Measurements from ENCODE around the gene ATP8B2. TPM values are rescaled to one million over a fixed set of nuclear protein-coding genes. Genes with fewer than 3 reads are reported as not detected.

ATP8B2 gene
- total RNA-seq, 2 donors from 2014 or later, result 34.1 to 41.5 TPM

DNA sequence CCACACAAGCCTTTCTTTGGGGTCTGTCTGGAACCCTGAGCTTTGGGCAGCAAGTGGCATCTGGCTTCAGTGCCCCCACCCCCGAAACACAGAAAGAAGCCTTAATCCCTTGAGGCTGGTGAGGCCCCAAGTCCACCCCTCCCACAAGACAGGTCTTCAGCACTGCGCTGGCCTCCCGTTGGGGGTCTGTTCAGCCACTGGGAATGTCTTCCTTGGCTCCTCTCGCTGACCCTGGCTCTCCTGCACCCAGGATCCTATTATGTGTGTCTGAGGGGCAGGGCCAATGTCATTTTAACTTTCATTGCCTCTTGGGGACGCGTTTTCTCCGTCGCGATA is 26.9 kb downstream of the ATP8B2 start:
- Histone ChIP-seq H3K27me3 (ENCODE audit: control insufficient read depth, insufficient read depth, low read length, poor library complexity, severe bottlenecking) (peaks cover 14% of the 10 kb centered on the region), H3K4me3 (ENCODE audit: low read length) (peak overlapping the region; percentile 80), H3K9ac (ENCODE audit: extremely low read depth, low read length, poor library complexity, severe bottlenecking) (peak overlapping the region; percentile 19), H3K27ac (ENCODE audit: low read depth, low read length) (no peak overlapping the region), H3K9me3 (ENCODE audit: control insufficient read depth, low read length) (no peaks in the 10 kb centered on the region), H3K4me1 (ENCODE audit: control insufficient read depth, insufficient read depth, low read length) (peaks cover 7% of the 10 kb centered on the region), H3K36me3 (ENCODE audit: control insufficient read depth, insufficient read depth, low read length) (peaks cover 7% of the 10 kb centered on the region)
- Mint-ChIP-seq H3K4me1 (peaks cover 27% of the 10 kb centered on the region), H3K4me3 (peak overlapping the region; percentile 67), H3K36me3 (ENCODE audit: low read depth) (peaks cover 17% of the 10 kb centered on the region), H3K27me3 (ENCODE audit: insufficient read depth) (peaks cover 16% of the 10 kb centered on the region), H3K27ac (no peak overlapping the region), H3K9me3 (no peaks in the 10 kb centered on the region)
- TF ChIP-seq, protein P1, sequence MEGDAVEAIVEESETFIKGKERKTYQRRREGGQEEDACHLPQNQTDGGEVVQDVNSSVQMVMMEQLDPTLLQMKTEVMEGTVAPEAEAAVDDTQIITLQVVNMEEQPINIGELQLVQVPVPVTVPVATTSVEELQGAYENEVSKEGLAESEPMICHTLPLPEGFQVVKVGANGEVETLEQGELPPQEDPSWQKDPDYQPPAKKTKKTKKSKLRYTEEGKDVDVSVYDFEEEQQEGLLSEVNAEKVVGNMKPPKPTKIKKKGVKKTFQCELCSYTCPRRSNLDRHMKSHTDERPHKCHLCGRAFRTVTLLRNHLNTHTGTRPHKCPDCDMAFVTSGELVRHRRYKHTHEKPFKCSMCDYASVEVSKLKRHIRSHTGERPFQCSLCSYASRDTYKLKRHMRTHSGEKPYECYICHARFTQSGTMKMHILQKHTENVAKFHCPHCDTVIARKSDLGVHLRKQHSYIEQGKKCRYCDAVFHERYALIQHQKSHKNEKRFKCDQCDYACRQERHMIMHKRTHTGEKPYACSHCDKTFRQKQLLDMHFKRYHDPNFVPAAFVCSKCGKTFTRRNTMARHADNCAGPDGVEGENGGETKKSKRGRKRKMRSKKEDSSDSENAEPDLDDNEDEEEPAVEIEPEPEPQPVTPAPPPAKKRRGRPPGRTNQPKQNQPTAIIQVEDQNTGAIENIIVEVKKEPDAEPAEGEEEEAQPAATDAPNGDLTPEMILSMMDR (conservative IDR thresholded peaks at IDR 0.05), result no peak
- DNase-seq, result no peak
- 25 to 45% methylated on average over 4 to 9 of the region's 9 CpGs for WGBS, 2 experiments (ENCODE audit: insufficient coverage in 1 of 2, insufficient read length in 1 of 2)

DNA sequence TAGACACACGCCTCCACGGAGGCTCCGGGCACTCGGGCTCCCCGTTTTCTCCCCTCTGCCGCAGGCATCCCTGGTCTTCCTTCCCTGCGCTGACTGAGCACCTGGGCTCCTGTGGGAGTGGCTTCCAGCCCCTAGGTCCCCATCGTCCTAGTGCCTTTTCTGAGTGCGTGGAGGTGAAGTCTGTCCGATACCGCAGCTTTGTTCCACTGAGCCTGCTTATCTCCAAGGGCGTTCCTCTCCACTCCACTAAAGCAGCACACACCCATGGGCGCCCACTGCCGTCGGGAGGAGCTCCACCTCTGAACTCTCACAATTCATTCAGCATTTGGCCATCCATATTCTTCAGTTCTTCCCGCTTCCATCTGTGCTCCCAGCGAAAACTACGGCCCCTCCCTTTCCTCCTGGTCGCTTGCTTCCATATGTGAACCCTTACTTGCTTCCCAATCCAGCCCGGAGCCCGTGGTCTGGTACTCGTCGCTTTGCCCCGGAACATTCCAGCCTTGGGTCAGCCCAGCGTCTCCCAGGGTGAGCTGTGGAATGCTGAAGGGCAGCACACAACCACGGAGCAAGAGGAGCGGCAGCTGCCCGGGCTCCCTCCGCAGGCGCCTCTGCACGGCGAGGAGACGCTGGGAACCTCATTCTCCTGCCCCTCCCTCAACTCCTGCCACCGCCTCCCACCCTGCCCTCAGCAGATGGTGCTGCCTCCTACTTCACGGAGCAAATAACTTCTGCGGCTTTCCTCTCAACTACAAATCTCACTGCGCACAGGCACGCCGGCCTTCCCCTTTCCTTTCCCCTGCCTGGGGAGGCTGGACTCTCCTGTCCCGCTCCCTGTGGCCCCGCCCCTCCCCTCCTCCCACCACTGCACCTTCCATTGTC is 27.5 kb downstream of the ATP8B2 start:
- 8 to 21% methylated on average over 21 to 41 of the region's 41 CpGs for WGBS, 2 experiments (ENCODE audit: insufficient coverage in 1 of 2, insufficient read length in 1 of 2)
- Histone ChIP-seq H3K9ac (ENCODE audit: extremely low read depth, low read length, poor library complexity, severe bottlenecking) (peak overlapping the region; percentile 19), H3K4me1 (ENCODE audit: control insufficient read depth, insufficient read depth, low read length) (peaks cover 7% of the 10 kb centered on the region), H3K9me3 (ENCODE audit: control insufficient read depth, low read length) (no peaks in the 10 kb centered on the region), H3K36me3 (ENCODE audit: control insufficient read depth, insufficient read depth, low read length) (peaks cover 7% of the 10 kb centered on the region), H3K4me3 (ENCODE audit: low read length) (peak overlapping the region; percentile 80), H3K27ac (ENCODE audit: low read depth, low read length) (peak overlapping the region; percentile 16), H3K27me3 (ENCODE audit: control insufficient read depth, insufficient read depth, low read length, poor library complexity, severe bottlenecking) (peaks cover 14% of the 10 kb centered on the region)
- Mint-ChIP-seq H3K4me1 (peaks cover 25% of the 10 kb centered on the region), H3K36me3 (ENCODE audit: low read depth) (peaks cover 14% of the 10 kb centered on the region), H3K27me3 (ENCODE audit: insufficient read depth) (peaks cover 16% of the 10 kb centered on the region), H3K27ac (peak overlapping the region; percentile 68), H3K4me3 (peak overlapping the region; percentile 67), H3K9me3 (no peaks in the 10 kb centered on the region)
- TF ChIP-seq, protein P1 (conservative IDR thresholded peaks at IDR 0.05), result no peak
- DNase-seq, result peak; percentile 89

DNA sequence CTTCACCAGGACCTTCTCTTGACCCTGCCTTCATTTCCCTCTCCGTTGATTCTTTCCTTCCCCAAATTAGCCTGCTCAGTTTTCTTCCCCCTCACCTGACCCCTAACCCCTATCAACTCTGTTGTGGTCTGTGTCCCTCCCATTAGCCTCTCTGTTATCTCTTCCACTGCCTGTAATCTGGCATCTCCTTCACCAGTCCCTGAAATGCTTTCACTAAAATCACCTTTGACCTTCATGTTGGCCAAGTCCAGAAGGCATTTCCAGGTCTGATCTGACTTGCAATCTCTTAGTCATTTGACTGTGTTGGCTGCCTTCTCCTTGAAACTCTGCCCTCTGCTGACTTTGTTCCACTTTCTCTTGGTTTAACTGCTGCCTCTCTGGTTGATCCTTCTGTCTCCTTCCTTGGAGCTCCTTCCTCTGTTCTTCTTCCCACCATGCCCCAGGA is 28.2 kb downstream of the ATP8B2 start:
- H3K4me3 ChIP-seq (ENCODE audit: low read length), result no peak overlapping the region
- H3K4me3 Mint-ChIP-seq, result peak overlapping the region; percentile 67
- WGBS, 2 experiments (ENCODE audit: insufficient coverage in 1 of 2, insufficient read length in 1 of 2), result 28% methylated on average over 1 of the region's 1 CpG; no CpG with 5 or more reads in 1 of the 2 experiments
- no peaks in the 10 kb centered on the region for H3K9me3 Mint-ChIP-seq
- peaks cover 4% of the 10 kb centered on the region for H3K36me3 ChIP-seq (ENCODE audit: control insufficient read depth, insufficient read depth, low read length)
- H3K4me1 ChIP-seq (ENCODE audit: control insufficient read depth, insufficient read depth, low read length), result peaks cover 7% of the 10 kb centered on the region
- H3K27ac Mint-ChIP-seq, result peak overlapping the region; percentile 68
- no peaks in the 10 kb centered on the region for H3K9me3 ChIP-seq (ENCODE audit: control insufficient read depth, low read length)
- peaks cover 16% of the 10 kb centered on the region for H3K27me3 Mint-ChIP-seq (ENCODE audit: insufficient read depth)
- DNase-seq, result peak; percentile 59
- TF ChIP-seq, protein P1 (conservative IDR thresholded peaks at IDR 0.05), result peak; percentile 58
- H3K27me3 ChIP-seq (ENCODE audit: control insufficient read depth, insufficient read depth, low read length, poor library complexity, severe bottlenecking), result peaks cover 14% of the 10 kb centered on the region
- no peak overlapping the region for H3K9ac ChIP-seq (ENCODE audit: extremely low read depth, low read length, poor library complexity, severe bottlenecking)
- H3K27ac ChIP-seq (ENCODE audit: low read depth, low read length), result no peak overlapping the region
- peaks cover 9% of the 10 kb centered on the region for H3K36me3 Mint-ChIP-seq (ENCODE audit: low read depth)
- H3K4me1 Mint-ChIP-seq, result peaks cover 25% of the 10 kb centered on the region
